Pancreas (tissue), 10 donors: ENCODE measurements around the gene APOL3. TPM values are rescaled to one million over a fixed set of nuclear protein-coding genes. Genes with fewer than 3 reads are reported as not detected.

Experiments used
- ATAC-seq, 4 donors: fragments of 200-7000 bp; cut with Tn5 transposase; one replicate each; pipeline versions ENCODE4 v1.8.0 to v1.9.1; 2020; ENCODE audit warnings: mild to moderate bottlenecking in 4 of 4, moderate library complexity in 4 of 4
- DNase-seq, 6 donors: peaks; one replicate each; pipeline ENCODE4 v3.0.0-alpha.2; 2020
- FAIRE-seq: peaks from 2 replicates; lab custom pipeline; 2012; peaks lifted over from hg19 to GRCh38; lab: Jason Lieb, UNC
- H3K27ac ChIP-seq, 4 donors: fragments of 200-600 bp; sonication (generic); 1 replicate in 3 of 4; 2 replicates in 1 of 4; pipeline versions ENCODE4 v1.5.0 to v1.8.0; 2020
- H3K27me3 ChIP-seq, 4 donors: fragments of 200-600 bp; one replicate each; pipeline ENCODE4 v1.8.0; 2021
- H3K36me3 ChIP-seq, 3 donors: fragments of 200-600 bp; sonication (generic) in 1 of 3; one replicate each; pipeline versions ENCODE4 v1.5.0 to v1.8.0; 2020 to 2021
- H3K4me1 ChIP-seq, 3 donors: fragments of 200-600 bp; one replicate each; pipeline ENCODE4 v1.8.0; 2021
- H3K4me3 ChIP-seq, 4 donors: fragments of 200-600 bp; sonication (generic) in 2 of 4; one replicate each; pipeline versions ENCODE4 v1.5.0 to v1.8.0; 2020 to 2021
- H3K9me3 ChIP-seq, 4 donors: fragments of 200-600 bp; one replicate each; pipeline ENCODE4 v1.8.0; 2021
- CTCF ChIP-seq, 4 donors: fragments of 200-600 bp; sonication (generic) in 3 of 4; IDR thresholded peaks; one replicate each; pipeline versions ENCODE4 v1.5.0 to v1.8.0; 2021; ENCODE audit warnings: antibody characterized with exemption in 4 of 4
- WGBS, 2 donors: extraction: QIAGEN DNeasy Blood & Tissue Kit; methylation state at CpG; one replicate each; pipeline ENCODE4 v1.1.7; 2013; 5-methylcytosine and 5-hydroxymethylcytosine counted together
- intact Hi-C, 3 donors: fragments of 100-400 bp; cut with DNase I; formaldehyde crosslinking; loops; one replicate each; pipeline versions ENCODE4 v1.11.1 to v1.14.2; 2022
- polyA plus RNA-seq, 2 donors: library from polyadenylated mRNA; stranded (reverse); fragments of 200-250 nt; gene quantifications; one replicate each; pipeline ENCODE4 v1.2.3, GENCODE V29; 2013
- total RNA-seq, 6 donors: library from RNA; stranded (reverse); fragmentation: NEBNext Ultra II Directional in 4 of 6; extraction: Animal tissue kit (Norgen Biotek cat#: 25700) in 4 of 6; gene quantifications; one replicate each; pipeline versions ENCODE4 v1.2.1 to v1.2.4, GENCODE V29; 2021 to 2023
- donor health status: healthy with polysubstance abuse.
- donor health status: DM: no; HTN: no; CAD: no; lungs with moderate emphysema.
- donor health status: DM: no; HTN: no; CAD: no.
- donor health status: control.
- donor health status: control.
- donor health status: Bipolar disorder and iron deficiency.
- donor health status: DM: yes; HTN: yes; CAD: no.
- donor health status: DM: no; HTN: no; CAD: no.
- donor health status: DM: no; HTN: no; CAD: no.
- donor health status: DM: yes; HTN: yes; CAD: no.

APOL3 gene
- total and polyA plus RNA-seq, 8 donors, result 2.5 to 13.5 (median 5.9) TPM

- 36 to 42% methylated on average over 3 of the region's 3 CpGs for WGBS, 2 donors
- intact Hi-C loops, result no loop called here
- Histone ChIP-seq H3K27me3 (no peaks in the 10 kb centered on the region), H3K9me3 (no peaks in the 10 kb centered on the region), H3K4me1 (no peaks in the 10 kb centered on the region), H3K27ac (no peak overlapping the region), H3K4me3 (no peak overlapping the region), H3K36me3 (no peaks in the 10 kb centered on the region)
- no peak for FAIRE-seq
- ATAC-seq, result no peak
- DNase-seq, result no peak
- no peak for TF ChIP-seq CTCF (IDR thresholded peaks at IDR 0.05)
Measured at GRCh38 chr22:36171941-36172340, 11.4 kb upstream of the APOL3 start.

GRCh38 chr22:36166518-36167220 lies 6.1 kb upstream of the APOL3 start:
- DNase-seq (no peak), FAIRE-seq (no peak), ATAC-seq (no peak)
- Histone ChIP-seq H3K27me3 (no peaks in the 10 kb centered on the region), H3K4me3 (no peak overlapping the region), H3K27ac (no peak overlapping the region), H3K36me3 (no peaks in the 10 kb centered on the region), H3K4me1 (no peaks in the 10 kb centered on the region), H3K9me3 (no peaks in the 10 kb centered on the region)
- no peak for TF ChIP-seq CTCF (IDR thresholded peaks at IDR 0.05)
- intact Hi-C loops, result no loop called here
- WGBS, 2 donors, result 78 to 80% methylated on average over 10 of the region's 10 CpGs

GRCh38 chr22:36166086-36166485 lies 5.5 kb upstream of the APOL3 start:
- DNase-seq (no peak), FAIRE-seq (no peak), ATAC-seq (no peak)
- intact Hi-C loops, result no loop called here
- Histone ChIP-seq H3K27ac (no peak overlapping the region), H3K27me3 (no peaks in the 10 kb centered on the region), H3K4me1 (no peaks in the 10 kb centered on the region), H3K36me3 (no peaks in the 10 kb centered on the region), H3K9me3 (no peaks in the 10 kb centered on the region), H3K4me3 (no peak overlapping the region)
- 91 to 93% methylated on average over 3 of the region's 3 CpGs for WGBS, 2 donors
- TF ChIP-seq CTCF (IDR thresholded peaks at IDR 0.05), result no peak

GRCh38 chr22:36165141-36165540 lies 4.6 kb upstream of the APOL3 start:
- FAIRE-seq (no peak), ATAC-seq (peak in 2 of 4 donors; percentile 42 to 52), DNase-seq (no peak)
- no peak for TF ChIP-seq CTCF (IDR thresholded peaks at IDR 0.05)
- intact Hi-C loops, result no loop called here
- H3K27ac ChIP-seq, result peak overlapping the region in 1 of 4 donors; percentile 44
- WGBS, 2 donors, result 71 to 74% methylated on average over 2 of the region's 2 CpGs
- H3K4me3 ChIP-seq, result no peak overlapping the region
- no peaks in the 10 kb centered on the region for H3K27me3 ChIP-seq
- no peaks in the 10 kb centered on the region for H3K4me1 ChIP-seq
- no peaks in the 10 kb centered on the region for H3K9me3 ChIP-seq
- H3K36me3 ChIP-seq, result no peaks in the 10 kb centered on the region

GRCh38 chr22:36164621-36165020 lies 4.1 kb upstream of the APOL3 start:
- Histone ChIP-seq H3K4me1 (no peaks in the 10 kb centered on the region), H3K27ac (peak overlapping the region in 1 of 4 donors; percentile 44), H3K27me3 (no peaks in the 10 kb centered on the region), H3K4me3 (no peak overlapping the region), H3K9me3 (no peaks in the 10 kb centered on the region), H3K36me3 (no peaks in the 10 kb centered on the region)
- 78 to 87% methylated on average over 1 of the region's 1 CpG for WGBS, 2 donors
- TF ChIP-seq CTCF (IDR thresholded peaks at IDR 0.05), result no peak
- FAIRE-seq (no peak), DNase-seq (no peak), ATAC-seq (peak in 3 of 4 donors; percentile 22 to 68 (median 39))
- intact Hi-C loops, result no loop called here
